ENCODE data around the gene PCDH9.

DNA sequence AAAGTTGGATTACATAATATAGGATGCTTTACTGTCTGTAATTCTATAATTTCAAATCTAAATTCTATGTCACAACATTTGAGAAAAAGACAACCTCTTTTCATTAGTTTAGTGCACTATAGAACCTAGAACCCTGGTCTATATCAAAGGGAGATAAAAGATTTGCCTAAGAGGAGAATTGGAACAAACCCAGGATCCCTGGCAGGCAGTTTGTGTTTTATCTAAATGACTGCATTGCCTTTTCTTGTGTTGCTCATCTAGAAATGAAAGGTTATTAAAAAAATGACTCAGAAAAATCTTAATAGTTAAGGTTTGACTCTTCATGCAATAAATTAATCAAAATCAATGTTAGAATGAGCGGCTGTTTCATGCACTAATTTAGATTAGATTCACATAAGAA is 96.7 kb downstream of the PCDH9 start:
- TF ChIP-seq, protein P1, sequence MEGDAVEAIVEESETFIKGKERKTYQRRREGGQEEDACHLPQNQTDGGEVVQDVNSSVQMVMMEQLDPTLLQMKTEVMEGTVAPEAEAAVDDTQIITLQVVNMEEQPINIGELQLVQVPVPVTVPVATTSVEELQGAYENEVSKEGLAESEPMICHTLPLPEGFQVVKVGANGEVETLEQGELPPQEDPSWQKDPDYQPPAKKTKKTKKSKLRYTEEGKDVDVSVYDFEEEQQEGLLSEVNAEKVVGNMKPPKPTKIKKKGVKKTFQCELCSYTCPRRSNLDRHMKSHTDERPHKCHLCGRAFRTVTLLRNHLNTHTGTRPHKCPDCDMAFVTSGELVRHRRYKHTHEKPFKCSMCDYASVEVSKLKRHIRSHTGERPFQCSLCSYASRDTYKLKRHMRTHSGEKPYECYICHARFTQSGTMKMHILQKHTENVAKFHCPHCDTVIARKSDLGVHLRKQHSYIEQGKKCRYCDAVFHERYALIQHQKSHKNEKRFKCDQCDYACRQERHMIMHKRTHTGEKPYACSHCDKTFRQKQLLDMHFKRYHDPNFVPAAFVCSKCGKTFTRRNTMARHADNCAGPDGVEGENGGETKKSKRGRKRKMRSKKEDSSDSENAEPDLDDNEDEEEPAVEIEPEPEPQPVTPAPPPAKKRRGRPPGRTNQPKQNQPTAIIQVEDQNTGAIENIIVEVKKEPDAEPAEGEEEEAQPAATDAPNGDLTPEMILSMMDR (IDR thresholded peaks at IDR 0.05; ENCODE audit: low read depth, low read length), result no peak
- TF ChIP-seq, protein P2, sequence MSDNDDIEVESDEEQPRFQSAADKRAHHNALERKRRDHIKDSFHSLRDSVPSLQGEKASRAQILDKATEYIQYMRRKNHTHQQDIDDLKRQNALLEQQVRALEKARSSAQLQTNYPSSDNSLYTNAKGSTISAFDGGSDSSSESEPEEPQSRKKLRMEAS (IDR thresholded peaks at IDR 0.05; ENCODE audit: low read depth, low read length), result no peak
- no peak for TF ChIP-seq POLR2A (IDR thresholded peaks at IDR 0.05; ENCODE audit: extremely low read depth, insufficient read length)
- no peak for TF ChIP-seq MYC (IDR thresholded peaks at IDR 0.05; ENCODE audit: low read depth, low read length)
